Measurements from ENCODE around the gene OR10Z1. TPM values are rescaled to one million over a fixed set of nuclear protein-coding genes. Genes with fewer than 3 reads are reported as not detected.

OR10Z1 gene
- total RNA-seq, 1 experiment from 2014 or later, result not detected

DNA sequence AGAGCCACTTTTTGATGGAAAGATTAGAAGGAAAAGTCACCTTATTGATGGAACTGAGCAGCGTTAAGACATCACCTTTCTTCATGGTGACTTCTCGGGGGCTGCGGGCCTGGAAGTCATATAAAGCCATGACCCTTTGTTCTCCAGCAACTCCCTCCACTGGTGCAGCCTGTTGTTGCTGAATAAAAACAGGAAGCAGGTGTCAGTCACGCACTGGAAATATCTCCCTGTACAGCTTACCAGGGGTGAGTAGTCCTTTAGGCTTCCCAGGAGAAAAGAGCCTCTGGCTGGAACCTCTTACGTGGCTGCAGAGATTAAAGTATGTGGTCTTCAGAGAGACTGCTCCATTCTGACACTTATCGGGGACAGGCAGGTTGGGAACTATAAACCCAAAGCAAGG, 49.5 kb downstream of the OR10Z1 start:
- no peak for DNase-seq (ENCODE audit: low spot score)
- in situ Hi-C loops (cut with HindIII; ENCODE audit: low sequenced_read_pairs), result no loop called here

Other genes with a start within 250 kb of the OR10Z1 start
- gene OR10T2, start 205.8 kb upstream of the OR10Z1 start, total RNA-seq (2014; rRNA removed; shearing (Covaris generic)), result not detected in 2 replicates
- not detected in 2 replicates for gene OR10K2, start 179.0 kb upstream of the OR10Z1 start, total RNA-seq (2014; rRNA removed; shearing (Covaris generic))
- not detected in 2 replicates for gene OR10K1, start 143.4 kb upstream of the OR10Z1 start, total RNA-seq (2014; rRNA removed; shearing (Covaris generic))
- not detected in 2 replicates for gene OR10R2, start 133.0 kb upstream of the OR10Z1 start, total RNA-seq (2014; rRNA removed; shearing (Covaris generic))
- gene OR6Y1, start 50.9 kb upstream of the OR10Z1 start, total RNA-seq (2014; rRNA removed; shearing (Covaris generic)), result not detected in 2 replicates
- gene OR6P1, start 34.7 kb upstream of the OR10Z1 start, total RNA-seq (2014; rRNA removed; shearing (Covaris generic)), result not detected in 2 replicates
- gene OR10X1, start 25.4 kb upstream of the OR10Z1 start, total RNA-seq (2014; rRNA removed; shearing (Covaris generic)), result not detected in 2 replicates
- not detected in 2 replicates for gene SPTA1, start 81.4 kb downstream of the OR10Z1 start, total RNA-seq (2014; rRNA removed; shearing (Covaris generic))
- not detected in 2 replicates for gene OR6K2, start 95.4 kb downstream of the OR10Z1 start, total RNA-seq (2014; rRNA removed; shearing (Covaris generic))
- not detected in 2 replicates for gene OR6K3, start 115.5 kb downstream of the OR10Z1 start, total RNA-seq (2014; rRNA removed; shearing (Covaris generic))
- gene OR6K6, start 149.5 kb downstream of the OR10Z1 start, total RNA-seq (2014; rRNA removed; shearing (Covaris generic)), result not detected in 2 replicates
- gene OR6N1, start 166.9 kb downstream of the OR10Z1 start, total RNA-seq (2014; rRNA removed; shearing (Covaris generic)), result not detected in 2 replicates
- gene OR6N2, start 175.9 kb downstream of the OR10Z1 start, total RNA-seq (2014; rRNA removed; shearing (Covaris generic)), result not detected in 2 replicates
- gene MNDA, start 226.1 kb downstream of the OR10Z1 start, total RNA-seq (2014; rRNA removed; shearing (Covaris generic)), result not detected in 2 replicates

Measured in G401 (cell line).